Ishikawa (cell line): Measurements from ENCODE around the gene GFOD2.

Experiments
- CEBPB ChIP-seq: IDR thresholded peaks from 2 replicates; pipeline ENCODE4 v1.6.1; 2012
- CREB1 ChIP-seq: IDR thresholded peaks from 2 replicates; pipeline ENCODE4 v1.6.1; 2012; ENCODE audit warnings: low read depth
- EGR1 ChIP-seq: IDR thresholded peaks from 2 replicates; pipeline ENCODE4 v1.6.1; 2012
- EP300 ChIP-seq: IDR thresholded peaks from 2 replicates; pipeline ENCODE4 v1.6.1; 2012; ENCODE audit warnings: borderline replicate concordance
- FOXM1 ChIP-seq: IDR thresholded peaks from 2 replicates; pipeline ENCODE4 v1.6.1; 2012; ENCODE audit warnings: low read depth, borderline replicate concordance
- NFIC ChIP-seq: IDR thresholded peaks from 2 replicates; pipeline ENCODE4 v1.6.1; 2012
- RAD21 ChIP-seq: IDR thresholded peaks from 2 replicates; pipeline ENCODE4 v1.6.1; 2012; ENCODE audit warnings: low read depth
- TAF1 ChIP-seq: IDR thresholded peaks from 2 replicates; pipeline ENCODE4 v1.6.1; 2012; ENCODE audit warnings: low read depth, mild to moderate bottlenecking
- TCF12 ChIP-seq: IDR thresholded peaks from 2 replicates; pipeline ENCODE4 v1.6.1; 2012; ENCODE audit warnings: low read depth
- TEAD4 ChIP-seq: IDR thresholded peaks from 2 replicates; pipeline ENCODE4 v1.6.1; 2012
- YY1 ChIP-seq: IDR thresholded peaks from 2 replicates; pipeline ENCODE4 v1.6.1; 2012; ENCODE audit warnings: low read depth
- ZBTB7A ChIP-seq: IDR thresholded peaks from 2 replicates; pipeline ENCODE4 v1.6.1; 2012; ENCODE audit warnings: low read depth
- TF ChIP-seq, protein P1 (sequence below): IDR thresholded peaks from 2 replicates; pipeline ENCODE4 v1.6.1; 2012
- TF ChIP-seq, protein P2 (sequence below): IDR thresholded peaks from 2 replicates; pipeline ENCODE4 v1.6.1; 2012
- TF ChIP-seq, protein P3 (sequence below): IDR thresholded peaks from 2 replicates; pipeline ENCODE4 v1.6.1; 2012; ENCODE audit warnings: low read depth, mild to moderate bottlenecking

GFOD2 gene

DNA sequence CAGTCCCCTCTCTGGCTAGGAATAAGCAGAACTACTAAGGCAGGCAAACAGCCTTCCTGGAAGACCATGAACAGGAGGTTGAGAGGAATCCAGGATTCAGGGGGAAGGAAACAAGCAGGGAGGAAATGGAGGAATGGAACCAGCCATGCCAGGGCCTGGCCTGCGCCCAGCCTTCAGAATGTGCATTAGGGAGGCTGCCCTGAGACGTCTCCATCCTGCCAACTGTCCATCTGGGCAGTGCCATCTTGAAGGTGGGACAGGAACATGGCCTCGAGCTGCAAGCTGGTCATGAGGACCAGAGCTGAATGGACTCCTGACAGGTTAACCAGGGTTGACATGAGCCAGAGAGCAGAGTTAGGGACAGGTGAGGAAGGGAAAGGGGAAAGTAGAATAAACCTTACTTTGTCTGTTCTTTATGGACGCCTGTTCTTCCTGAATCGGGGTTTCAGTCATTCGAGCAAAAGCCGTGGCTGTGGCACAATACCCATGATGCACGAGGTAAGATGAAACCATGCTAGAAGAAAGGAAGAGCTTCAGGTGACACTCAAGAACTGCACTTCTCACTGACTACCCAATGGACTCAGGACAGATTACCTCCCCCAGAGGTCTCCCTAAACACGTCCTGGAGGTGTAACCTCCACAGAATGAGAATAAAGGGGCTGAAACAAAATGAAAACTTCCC is 12.1 kb upstream of the GFOD2 start:
- no peak for TF ChIP-seq CREB1
- no peak for TF ChIP-seq RAD21
- TF ChIP-seq YY1 = no peak
- no peak for TF ChIP-seq CEBPB
- TF ChIP-seq EGR1 = no peak
- TF ChIP-seq NFIC = no peak
- no peak for TF ChIP-seq TCF12
- TF ChIP-seq, protein P1, sequence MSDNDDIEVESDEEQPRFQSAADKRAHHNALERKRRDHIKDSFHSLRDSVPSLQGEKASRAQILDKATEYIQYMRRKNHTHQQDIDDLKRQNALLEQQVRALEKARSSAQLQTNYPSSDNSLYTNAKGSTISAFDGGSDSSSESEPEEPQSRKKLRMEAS = no peak

DNA sequence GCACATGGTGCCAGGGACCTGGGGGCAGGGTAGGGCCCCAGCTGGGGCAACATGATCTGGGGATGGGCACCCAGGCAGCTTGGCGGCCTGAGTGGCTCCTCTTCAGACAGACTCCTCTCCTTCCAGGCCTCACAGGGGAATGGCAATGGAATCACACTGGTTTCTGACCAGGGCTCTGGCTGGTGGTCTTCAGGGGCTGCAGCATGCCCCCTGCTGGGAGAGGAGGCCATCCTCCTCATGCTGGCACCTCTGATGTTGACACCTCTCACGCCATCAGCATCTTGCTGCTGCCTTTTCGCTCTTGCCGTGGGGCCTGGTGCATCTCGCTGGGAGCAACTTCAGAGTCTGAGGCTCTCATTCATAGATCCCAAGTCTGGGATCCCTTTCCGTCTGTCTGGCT is 11.2 kb upstream of the GFOD2 start:
- TF ChIP-seq FOXM1 (no peak), CEBPB (no peak), TAF1 (no peak), RAD21 (no peak)

DNA sequence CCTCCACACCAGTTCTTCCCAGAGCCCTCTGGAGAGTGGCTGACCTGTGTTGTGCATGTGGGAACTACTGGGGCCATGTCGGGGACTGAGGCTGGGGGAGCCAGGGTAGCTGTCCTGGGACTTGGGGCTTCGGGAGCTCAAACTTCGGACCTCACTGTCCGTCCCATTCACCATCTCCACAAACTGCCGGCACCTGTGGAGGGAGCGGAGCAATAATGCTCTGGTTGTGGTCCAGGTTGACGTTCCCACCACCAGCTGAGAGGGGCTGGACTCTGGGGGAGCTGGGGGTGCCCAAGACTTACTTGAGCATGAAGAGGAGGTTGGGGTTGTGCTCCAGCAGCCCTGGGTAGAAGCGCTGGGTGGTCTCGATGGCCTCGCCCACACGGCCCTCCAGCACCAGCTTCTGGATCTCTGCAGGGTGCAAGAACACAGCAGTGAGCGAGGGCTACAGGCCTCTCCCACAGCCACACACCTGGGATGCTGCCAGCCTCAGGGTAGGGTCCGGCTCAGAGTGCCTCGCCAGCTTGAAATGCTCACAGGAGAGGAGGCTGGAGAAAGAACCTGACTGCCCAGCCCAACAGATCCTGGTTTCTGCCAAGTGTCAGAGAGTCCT is 10.6 kb upstream of the GFOD2 start:
- TF ChIP-seq EGR1 (no peak), YY1 (no peak), EP300 (no peak), FOXM1 (no peak), TCF12 (no peak), NFIC (no peak), CREB1 (no peak)
- TF ChIP-seq, protein P1 = no peak
- TF ChIP-seq, protein P2, sequence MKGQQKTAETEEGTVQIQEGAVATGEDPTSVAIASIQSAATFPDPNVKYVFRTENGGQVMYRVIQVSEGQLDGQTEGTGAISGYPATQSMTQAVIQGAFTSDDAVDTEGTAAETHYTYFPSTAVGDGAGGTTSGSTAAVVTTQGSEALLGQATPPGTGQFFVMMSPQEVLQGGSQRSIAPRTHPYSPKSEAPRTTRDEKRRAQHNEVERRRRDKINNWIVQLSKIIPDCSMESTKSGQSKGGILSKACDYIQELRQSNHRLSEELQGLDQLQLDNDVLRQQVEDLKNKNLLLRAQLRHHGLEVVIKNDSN = no peak

DNA sequence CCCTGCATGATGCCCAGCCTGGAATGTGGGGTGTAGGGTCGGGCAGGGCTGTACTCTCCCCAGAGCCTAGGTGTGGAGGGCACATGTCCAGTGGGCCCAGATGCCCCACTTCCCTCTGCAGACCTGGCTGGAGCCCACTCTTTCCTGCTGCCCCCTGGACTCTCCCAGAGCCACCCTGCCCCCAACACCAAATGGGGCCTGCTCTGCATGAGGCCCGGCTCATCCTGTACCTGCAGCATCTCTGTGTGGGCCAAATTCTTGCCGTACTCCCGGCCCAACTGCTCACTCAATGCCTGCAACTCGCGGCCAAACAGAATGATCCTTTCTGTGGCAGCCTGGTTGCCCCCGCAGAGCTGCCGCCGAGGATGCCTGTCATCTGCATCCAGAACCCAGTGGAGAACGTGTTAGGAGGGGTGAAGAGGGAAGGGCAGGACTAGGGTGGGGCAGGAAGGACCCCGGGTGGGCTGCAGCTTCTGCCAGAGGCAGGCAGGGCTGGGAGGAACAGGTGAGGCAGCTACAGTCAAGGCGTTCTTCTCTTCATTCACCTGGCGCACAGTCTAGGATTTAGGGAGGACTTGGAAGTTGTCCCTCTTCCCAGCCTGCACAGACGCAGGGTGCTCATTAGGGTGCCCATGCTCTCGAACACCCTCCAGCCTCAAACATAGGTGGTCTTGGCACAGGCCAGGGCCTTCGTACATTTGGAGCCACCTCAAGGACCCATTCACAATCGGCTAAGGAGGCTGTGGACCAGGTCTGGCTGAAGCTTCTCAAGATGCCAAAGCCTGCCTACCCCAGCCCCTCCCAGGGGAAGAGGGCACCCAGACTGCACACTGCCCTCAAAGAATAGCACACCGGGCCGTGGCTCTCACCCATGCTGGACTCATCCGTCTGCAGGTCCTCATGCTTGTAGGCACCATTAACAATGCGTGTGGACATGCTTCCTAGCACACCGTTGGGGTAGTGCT is 8.7 kb upstream of the GFOD2 start:
- TF ChIP-seq, protein P2 = no peak
- no peak for TF ChIP-seq EP300
- TF ChIP-seq YY1 = no peak
- TF ChIP-seq TEAD4 = no peak
- TF ChIP-seq CREB1 = no peak
- TF ChIP-seq, protein P3, sequence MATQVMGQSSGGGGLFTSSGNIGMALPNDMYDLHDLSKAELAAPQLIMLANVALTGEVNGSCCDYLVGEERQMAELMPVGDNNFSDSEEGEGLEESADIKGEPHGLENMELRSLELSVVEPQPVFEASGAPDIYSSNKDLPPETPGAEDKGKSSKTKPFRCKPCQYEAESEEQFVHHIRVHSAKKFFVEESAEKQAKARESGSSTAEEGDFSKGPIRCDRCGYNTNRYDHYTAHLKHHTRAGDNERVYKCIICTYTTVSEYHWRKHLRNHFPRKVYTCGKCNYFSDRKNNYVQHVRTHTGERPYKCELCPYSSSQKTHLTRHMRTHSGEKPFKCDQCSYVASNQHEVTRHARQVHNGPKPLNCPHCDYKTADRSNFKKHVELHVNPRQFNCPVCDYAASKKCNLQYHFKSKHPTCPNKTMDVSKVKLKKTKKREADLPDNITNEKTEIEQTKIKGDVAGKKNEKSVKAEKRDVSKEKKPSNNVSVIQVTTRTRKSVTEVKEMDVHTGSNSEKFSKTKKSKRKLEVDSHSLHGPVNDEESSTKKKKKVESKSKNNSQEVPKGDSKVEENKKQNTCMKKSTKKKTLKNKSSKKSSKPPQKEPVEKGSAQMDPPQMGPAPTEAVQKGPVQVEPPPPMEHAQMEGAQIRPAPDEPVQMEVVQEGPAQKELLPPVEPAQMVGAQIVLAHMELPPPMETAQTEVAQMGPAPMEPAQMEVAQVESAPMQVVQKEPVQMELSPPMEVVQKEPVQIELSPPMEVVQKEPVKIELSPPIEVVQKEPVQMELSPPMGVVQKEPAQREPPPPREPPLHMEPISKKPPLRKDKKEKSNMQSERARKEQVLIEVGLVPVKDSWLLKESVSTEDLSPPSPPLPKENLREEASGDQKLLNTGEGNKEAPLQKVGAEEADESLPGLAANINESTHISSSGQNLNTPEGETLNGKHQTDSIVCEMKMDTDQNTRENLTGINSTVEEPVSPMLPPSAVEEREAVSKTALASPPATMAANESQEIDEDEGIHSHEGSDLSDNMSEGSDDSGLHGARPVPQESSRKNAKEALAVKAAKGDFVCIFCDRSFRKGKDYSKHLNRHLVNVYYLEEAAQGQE = no peak
- TF ChIP-seq FOXM1 = no peak
- no peak for TF ChIP-seq CEBPB

DNA sequence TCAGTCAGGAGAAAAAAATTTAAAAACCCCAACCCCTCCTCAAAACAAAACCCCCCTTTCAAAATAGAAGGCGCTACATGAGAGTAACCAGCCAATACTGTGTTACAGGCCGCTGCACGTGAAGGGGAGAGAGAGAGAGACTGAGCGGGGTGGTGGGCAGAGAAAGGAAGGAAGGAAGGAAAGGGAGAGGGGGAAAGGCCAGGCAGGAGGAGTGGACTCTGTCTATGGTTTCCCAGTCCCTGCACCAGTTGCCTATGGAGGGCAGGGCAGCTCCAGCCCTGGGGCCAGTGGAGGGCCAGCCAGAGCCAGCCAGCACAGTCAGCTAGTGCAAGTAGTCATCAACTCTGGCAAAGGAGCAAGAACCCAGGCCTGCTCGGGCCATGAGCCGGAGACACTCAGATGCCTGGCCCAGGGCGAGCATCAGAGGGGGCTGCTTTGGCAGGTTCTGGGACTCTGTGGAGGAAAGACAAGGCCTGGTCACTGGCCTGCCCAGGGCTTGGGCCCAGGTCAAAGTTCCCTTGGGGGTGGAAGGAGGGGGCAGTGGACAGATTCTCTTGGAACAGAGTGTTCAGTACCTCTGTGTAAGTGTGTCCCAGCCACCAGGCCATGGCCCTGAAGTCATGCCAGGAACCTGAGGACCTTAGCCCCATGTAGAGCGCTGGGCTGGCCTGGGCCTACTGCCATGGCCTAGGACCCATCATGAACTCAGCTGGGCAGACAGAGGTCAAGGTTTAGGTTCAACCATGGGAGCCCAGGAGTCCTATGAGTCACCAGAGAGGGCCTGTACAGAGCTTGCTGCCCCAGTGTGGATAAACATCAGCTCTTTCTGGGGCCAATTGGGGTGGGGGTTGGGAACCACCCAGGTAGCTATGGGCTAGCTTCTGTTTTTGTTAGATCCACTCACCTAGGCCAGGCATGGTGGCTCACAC is 7.3 kb upstream of the GFOD2 start:
- TF ChIP-seq, protein P1 = no peak
- TF ChIP-seq TAF1 = no peak
- TF ChIP-seq FOXM1 = no peak
- no peak for TF ChIP-seq CEBPB
- no peak for TF ChIP-seq EP300
- TF ChIP-seq TCF12 = no peak
- no peak for TF ChIP-seq YY1
- no peak for TF ChIP-seq ZBTB7A

DNA sequence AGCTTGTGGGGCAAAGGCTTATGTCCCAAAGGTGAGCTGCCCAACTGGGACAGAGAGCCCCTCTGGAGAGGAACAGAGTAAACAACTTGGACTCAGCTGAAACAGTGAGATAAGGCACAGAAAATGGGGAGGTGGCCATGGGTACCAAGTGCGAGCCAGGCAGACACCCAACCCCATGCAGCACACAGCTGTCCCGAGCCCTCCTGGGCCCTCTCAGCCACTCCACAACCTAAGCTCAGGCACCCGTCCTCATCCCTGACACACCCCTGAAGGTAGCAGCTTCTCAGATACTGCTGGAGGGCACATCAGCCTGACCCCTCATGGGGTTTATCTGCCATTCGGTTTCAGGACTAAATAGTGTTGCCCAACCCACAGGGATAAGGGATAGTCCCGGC is 4.8 kb upstream of the GFOD2 start:
- no peak for TF ChIP-seq FOXM1
- no peak for TF ChIP-seq ZBTB7A
- no peak for TF ChIP-seq CEBPB
- TF ChIP-seq TCF12 = no peak
